Parathyroid adenoma (tissue), 2 donors: ENCODE data around the gene PIAS1.
A peak's percentile ranks its signal among the peaks of the same experiment; 100 is the strongest.

Experiments
- H2AFZ ChIP-seq: fragments of 300-600 bp; sonication (generic); one replicate; pipeline ENCODE4 v1.7.0; 2017; ENCODE audit warnings: antibody characterized with exemption, mild to moderate bottlenecking
- H3K27ac ChIP-seq: fragments of 300-600 bp; sonication (generic); one replicate; pipeline ENCODE4 v1.7.0; 2017
- H3K27me3 ChIP-seq: fragments of 300-600 bp; sonication (generic); one replicate; pipeline ENCODE4 v1.7.0; 2017; ENCODE audit warnings: low read length; ENCODE audit not compliant: control insufficient read depth, insufficient read depth
- H3K36me3 ChIP-seq: fragments of 300-600 bp; sonication (generic); one replicate; pipeline ENCODE4 v1.7.0; 2017; ENCODE audit warnings: low read length; ENCODE audit not compliant: control insufficient read depth, insufficient read depth
- H3K4me1 ChIP-seq: fragments of 300-600 bp; sonication (generic); one replicate; pipeline ENCODE4 v1.7.0; 2017; ENCODE audit warnings: control low read depth
- H3K4me2 ChIP-seq: fragments of 300-600 bp; sonication (generic); one replicate; pipeline ENCODE4 v1.7.0; 2017; ENCODE audit warnings: low read length
- H3K4me3 ChIP-seq: fragments of 300-600 bp; sonication (generic); one replicate; pipeline ENCODE4 v1.7.0; 2017; ENCODE audit warnings: low read depth, low read length
- H3K79me2 ChIP-seq: fragments of 300-600 bp; sonication (generic); one replicate; pipeline ENCODE4 v1.7.0; 2017; ENCODE audit warnings: control low read depth
- H3K9ac ChIP-seq: fragments of 300-600 bp; sonication (generic); one replicate; pipeline ENCODE4 v1.7.0; 2017; ENCODE audit warnings: mild to moderate bottlenecking
- H3K9me3 ChIP-seq: fragments of 300-600 bp; sonication (generic); one replicate; pipeline ENCODE4 v1.7.0; 2017; ENCODE audit warnings: low read length; ENCODE audit not compliant: control insufficient read depth
- CTCF ChIP-seq: fragments of 300-600 bp; sonication (generic); IDR thresholded peaks from one replicate; pipeline ENCODE4 v1.7.0; 2017; ENCODE audit warnings: antibody characterized with exemption, mild to moderate bottlenecking
- donor health status: primary hyperparathyroidism.

PIAS1 gene

GRCh38 chr15:68184616-68185480 is 130.7 kb downstream of the PIAS1 start:
- no peak for TF ChIP-seq CTCF
- Histone ChIP-seq H3K4me3 (no peak overlapping the region), H2AFZ (no peak overlapping the region), H3K4me2 (no peak overlapping the region), H3K9me3 (no peaks in the 10 kb centered on the region), H3K27me3 (no peaks in the 10 kb centered on the region), H3K79me2 (no peaks in the 10 kb centered on the region), H3K36me3 (no peaks in the 10 kb centered on the region), H3K27ac (no peak overlapping the region), H3K4me1 (no peaks in the 10 kb centered on the region), H3K9ac (no peak overlapping the region)

DNA sequence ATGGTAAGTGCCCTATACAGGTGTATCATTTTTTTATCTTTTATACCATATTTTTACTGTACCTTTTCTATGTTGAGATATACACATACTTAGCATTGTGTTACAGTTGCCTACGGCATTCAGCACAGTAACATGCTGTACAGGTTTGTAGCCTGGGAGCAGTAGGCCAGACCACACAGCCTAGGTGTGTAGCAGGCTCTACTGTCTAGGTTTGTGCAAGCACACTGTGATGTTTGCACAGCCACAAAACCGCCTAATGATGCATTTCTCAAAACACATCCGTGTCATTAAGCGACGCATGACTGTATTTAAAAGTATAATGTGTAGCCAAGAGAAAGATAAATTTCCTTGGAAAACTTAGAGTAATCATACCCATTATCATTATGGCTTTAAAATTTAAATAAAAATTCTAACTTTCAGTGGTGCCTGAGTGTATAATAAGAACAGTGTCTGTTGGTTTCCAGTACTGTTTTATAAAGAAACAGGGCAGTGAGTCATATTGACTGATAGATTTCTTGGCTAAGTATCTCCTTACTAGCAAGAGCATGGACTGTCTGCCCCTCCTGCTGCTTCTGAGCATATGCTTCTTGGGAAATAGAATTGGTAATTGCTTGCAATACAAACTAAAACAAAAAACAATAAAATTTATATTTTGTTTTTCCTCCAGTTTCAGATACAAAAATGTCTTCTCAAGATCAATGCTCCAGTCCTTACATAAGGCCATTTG is 132.7 kb downstream of the PIAS1 start:
- no peak overlapping the region for H3K27ac ChIP-seq

DNA sequence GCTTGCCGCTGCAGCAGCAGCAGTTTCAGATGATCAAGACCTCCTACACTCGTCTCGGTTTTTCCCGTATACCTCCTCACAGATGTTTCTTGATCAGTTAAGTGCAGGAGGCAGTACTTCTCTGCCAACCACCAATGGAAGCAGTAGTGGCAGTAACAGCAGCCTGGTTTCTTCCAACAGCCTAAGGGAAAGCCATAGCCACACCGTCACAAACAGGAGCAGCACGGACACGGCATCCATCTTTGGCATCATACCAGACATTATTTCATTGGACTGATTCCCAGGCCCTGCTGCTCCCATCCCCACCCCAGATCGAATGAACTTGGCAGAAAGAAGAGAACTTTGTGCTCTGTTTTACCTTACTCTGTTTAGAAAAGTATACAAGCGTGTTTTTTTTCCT is 133.4 kb downstream of the PIAS1 start:
- Histone ChIP-seq H3K36me3 (no peaks in the 10 kb centered on the region), H3K27ac (no peak overlapping the region), H3K4me3 (no peak overlapping the region), H3K27me3 (no peaks in the 10 kb centered on the region), H3K9ac (no peak overlapping the region), H3K4me1 (no peaks in the 10 kb centered on the region), H2AFZ (no peak overlapping the region), H3K9me3 (no peaks in the 10 kb centered on the region), H3K79me2 (no peaks in the 10 kb centered on the region), H3K4me2 (peak overlapping the region; percentile 20)
- no peak for TF ChIP-seq CTCF

More for the DNA sequence above, 132.7 kb downstream of the PIAS1 start:
- Histone ChIP-seq H3K4me3 (no peak overlapping the region), H3K36me3 (no peaks in the 10 kb centered on the region), H3K79me2 (no peaks in the 10 kb centered on the region), H3K9ac (no peak overlapping the region), H3K4me2 (no peak overlapping the region), H3K4me1 (no peaks in the 10 kb centered on the region), H3K27me3 (no peaks in the 10 kb centered on the region), H2AFZ (no peak overlapping the region), H3K9me3 (no peaks in the 10 kb centered on the region)
- no peak for TF ChIP-seq CTCF

DNA sequence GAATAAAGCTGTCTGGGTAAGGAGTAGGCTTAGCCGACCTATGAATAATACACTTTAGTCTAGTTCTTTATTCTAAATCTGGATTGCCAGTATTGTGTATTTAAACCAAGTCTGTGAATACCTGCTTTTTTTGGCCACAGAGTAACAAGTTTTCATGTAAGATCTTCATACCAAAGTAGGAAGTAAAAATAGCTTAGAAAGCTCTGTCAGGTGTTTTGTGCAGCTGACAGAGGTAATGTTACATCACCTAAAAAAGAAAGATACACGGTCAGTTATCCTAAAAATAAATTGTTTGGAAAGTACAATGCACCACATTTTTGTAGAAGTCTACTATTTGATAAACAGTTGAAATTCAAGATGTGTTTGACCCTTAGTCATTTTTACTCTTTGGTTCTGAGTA is 134.5 kb downstream of the PIAS1 start:
- TF ChIP-seq CTCF: no peak
- Histone ChIP-seq H3K9me3 (no peaks in the 10 kb centered on the region), H3K9ac (no peak overlapping the region), H3K79me2 (no peaks in the 10 kb centered on the region), H3K27me3 (no peaks in the 10 kb centered on the region), H3K36me3 (no peaks in the 10 kb centered on the region), H3K4me2 (no peak overlapping the region), H2AFZ (no peak overlapping the region), H3K4me3 (no peak overlapping the region), H3K27ac (no peak overlapping the region), H3K4me1 (no peaks in the 10 kb centered on the region)
